ENCODE data around the gene DDR2. TPM values are rescaled to one million over a fixed set of nuclear protein-coding genes. Genes with fewer than 3 reads are reported as not detected.
A peak's percentile ranks its signal among the peaks of the same experiment; 100 is the strongest.

DDR2 gene
- total RNA-seq, 2 donors from 2014 or later, result 41.6 to 69.9 TPM

- no peaks in the 10 kb centered on the region for H3K36me3 ChIP-seq
- DNase-seq (ENCODE audit: low spot score), result no peak
- H3K4me1 ChIP-seq, result peaks cover 0 to 22% of the 10 kb centered on the region in 2 donors
- TF ChIP-seq, protein P1, sequence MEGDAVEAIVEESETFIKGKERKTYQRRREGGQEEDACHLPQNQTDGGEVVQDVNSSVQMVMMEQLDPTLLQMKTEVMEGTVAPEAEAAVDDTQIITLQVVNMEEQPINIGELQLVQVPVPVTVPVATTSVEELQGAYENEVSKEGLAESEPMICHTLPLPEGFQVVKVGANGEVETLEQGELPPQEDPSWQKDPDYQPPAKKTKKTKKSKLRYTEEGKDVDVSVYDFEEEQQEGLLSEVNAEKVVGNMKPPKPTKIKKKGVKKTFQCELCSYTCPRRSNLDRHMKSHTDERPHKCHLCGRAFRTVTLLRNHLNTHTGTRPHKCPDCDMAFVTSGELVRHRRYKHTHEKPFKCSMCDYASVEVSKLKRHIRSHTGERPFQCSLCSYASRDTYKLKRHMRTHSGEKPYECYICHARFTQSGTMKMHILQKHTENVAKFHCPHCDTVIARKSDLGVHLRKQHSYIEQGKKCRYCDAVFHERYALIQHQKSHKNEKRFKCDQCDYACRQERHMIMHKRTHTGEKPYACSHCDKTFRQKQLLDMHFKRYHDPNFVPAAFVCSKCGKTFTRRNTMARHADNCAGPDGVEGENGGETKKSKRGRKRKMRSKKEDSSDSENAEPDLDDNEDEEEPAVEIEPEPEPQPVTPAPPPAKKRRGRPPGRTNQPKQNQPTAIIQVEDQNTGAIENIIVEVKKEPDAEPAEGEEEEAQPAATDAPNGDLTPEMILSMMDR (IDR thresholded peaks at IDR 0.05), result no peak
- H3K27ac ChIP-seq, result peak overlapping the region; percentile 47 to 61
- no peaks in the 10 kb centered on the region for H3K9me3 ChIP-seq
- H3K4me3 ChIP-seq, result peak overlapping the region in 1 of 2 donors; percentile 27
- H3K27me3 ChIP-seq, result no peaks in the 10 kb centered on the region
These were observed 5.5 kb upstream of the DDR2 start for GRCh38 chr1:162626761-162627160.

GRCh38 chr1:162627662-162628296 is 4.5 kb upstream of the DDR2 start:
- no peaks in the 10 kb centered on the region for H3K27me3 ChIP-seq

GRCh38 chr1:162629077-162629627 is 3.1 kb upstream of the DDR2 start:
- TF ChIP-seq, protein P1 (IDR thresholded peaks at IDR 0.05), result no peak
- H3K27ac ChIP-seq, result no peak overlapping the region
- H3K4me1 ChIP-seq, result peaks cover 0 to 22% of the 10 kb centered on the region in 2 donors
- no peak for DNase-seq (ENCODE audit: low spot score)
- H3K4me3 ChIP-seq, result no peak overlapping the region
- no peaks in the 10 kb centered on the region for H3K9me3 ChIP-seq
- H3K27me3 ChIP-seq, result no peaks in the 10 kb centered on the region
- no peaks in the 10 kb centered on the region for H3K36me3 ChIP-seq

More at GRCh38 chr1:162627662-162628296, 4.5 kb upstream of the DDR2 start:
- Histone ChIP-seq H3K4me1 (peaks cover 0 to 22% of the 10 kb centered on the region in 2 donors), H3K36me3 (no peaks in the 10 kb centered on the region), H3K9me3 (no peaks in the 10 kb centered on the region), H3K27ac (peak overlapping the region in 1 of 2 donors; percentile 61), H3K4me3 (no peak overlapping the region)
- TF ChIP-seq, protein P1 (IDR thresholded peaks at IDR 0.05), result peak; percentile 14 to 46
- no peak for DNase-seq (ENCODE audit: low spot score)

DNA sequence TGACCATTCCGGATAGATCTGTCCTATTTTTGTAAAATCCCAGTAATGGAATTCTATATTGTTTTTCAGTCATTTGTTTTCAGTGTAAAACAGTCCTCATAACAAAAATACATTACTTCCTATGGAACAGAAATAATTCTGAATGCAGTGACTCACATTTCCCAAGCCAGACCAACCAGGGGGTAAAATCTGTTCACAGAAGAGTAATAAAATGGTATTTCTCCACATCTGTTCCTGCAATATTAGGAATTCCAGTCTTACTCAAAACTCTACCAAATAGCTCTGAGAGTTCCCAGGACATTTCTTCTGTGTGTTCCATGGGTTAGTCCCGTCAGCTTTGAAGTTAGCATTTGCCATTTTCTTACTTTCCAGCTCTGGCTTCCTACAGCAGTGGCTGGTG is 2.6 kb upstream of the DDR2 start:
- TF ChIP-seq, protein P1 (IDR thresholded peaks at IDR 0.05), result no peak
- no peak for DNase-seq (ENCODE audit: low spot score)
- Histone ChIP-seq H3K36me3 (no peaks in the 10 kb centered on the region), H3K4me3 (no peak overlapping the region), H3K9me3 (no peaks in the 10 kb centered on the region), H3K27ac (peak overlapping the region; percentile 90 to 96), H3K27me3 (no peaks in the 10 kb centered on the region), H3K4me1 (peaks cover 0 to 27% of the 10 kb centered on the region in 2 donors)

DNA sequence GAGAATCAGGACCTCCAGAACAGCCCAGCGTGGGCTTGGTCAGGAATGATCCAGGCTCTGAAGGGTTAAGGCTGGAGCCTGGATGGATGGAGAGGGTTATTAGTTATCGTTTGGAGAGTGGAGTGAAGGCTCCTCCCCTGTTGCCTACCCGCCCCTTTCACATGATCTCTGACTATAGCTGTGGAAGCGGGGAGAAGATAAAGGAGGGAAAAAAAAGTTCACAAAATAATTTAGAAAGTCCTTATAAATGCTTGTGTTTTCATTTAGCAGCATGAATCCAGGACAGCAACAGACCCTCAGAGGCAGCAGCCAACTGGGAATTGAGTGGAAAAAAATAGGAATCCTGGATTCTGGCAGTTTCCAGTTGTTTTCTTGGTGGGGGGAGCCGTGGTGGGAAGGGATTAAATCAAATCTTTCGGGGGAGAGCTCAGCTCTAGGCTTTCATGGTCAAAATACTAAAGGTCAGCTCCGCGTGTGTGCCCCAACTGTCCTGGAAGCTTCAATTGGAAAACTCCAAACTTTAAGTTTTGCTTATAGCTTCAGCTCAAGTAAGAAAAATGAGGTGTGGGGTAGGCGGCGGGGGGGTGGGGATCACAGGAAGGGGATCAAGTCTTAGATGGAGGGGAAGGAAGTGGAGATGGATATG is 595 bp upstream of the DDR2 start:
- Histone ChIP-seq H3K27me3 (no peaks in the 10 kb centered on the region), H3K9me3 (no peaks in the 10 kb centered on the region), H3K4me1 (peaks cover 0 to 45% of the 10 kb centered on the region in 2 donors), H3K36me3 (no peaks in the 10 kb centered on the region), H3K4me3 (peak overlapping the region; percentile 49 to 50), H3K27ac (peak overlapping the region; percentile 90 to 96)
- DNase-seq (ENCODE audit: low spot score), result no peak
- TF ChIP-seq, protein P1 (IDR thresholded peaks at IDR 0.05), result no peak
